Neutrophil (primary cell): ENCODE data around the gene SCNN1G.

Experiments
- H3K27ac ChIP-seq: fragments of 200-600 bp; sonication (generic); 2 replicates; pipeline ENCODE4 v1.5.1; 2016; ENCODE audit warnings: mild to moderate bottlenecking, moderate library complexity
- H3K27me3 ChIP-seq: fragments of 200-600 bp; sonication (generic); 2 replicates; pipeline ENCODE4 v1.6.0; 2016; ENCODE audit warnings: mild to moderate bottlenecking
- H3K36me3 ChIP-seq: fragments of 200-600 bp; sonication (generic); 2 replicates; pipeline ENCODE4 v1.5.1; 2017
- H3K4me1 ChIP-seq, 2 experiments: fragments of 200-600 bp in 1 of 2; sonication (generic) in 1 of 2; 1 replicate in 1 of 2; 2 replicates in 1 of 2; pipeline versions ENCODE4 v1.5.1 to v1.6.1; 2013 to 2016; ENCODE audit warnings: low read depth in 1 of 2, low read length in 1 of 2, mild to moderate bottlenecking in 1 of 2, moderate library complexity in 1 of 2; ENCODE audit not compliant: control insufficient read depth in 1 of 2, insufficient read depth in 1 of 2
- H3K4me3 ChIP-seq, 2 experiments: fragments of 200-600 bp in 1 of 2; sonication (generic) in 1 of 2; 1 replicate in 1 of 2; 2 replicates in 1 of 2; pipeline ENCODE4 v1.5.1; 2013 to 2016; ENCODE audit warnings: low read depth in 1 of 2, low read length in 1 of 2, mild to moderate bottlenecking in 1 of 2, moderate library complexity in 1 of 2
- H3K9me3 ChIP-seq: fragments of 200-600 bp; sonication (generic); 2 replicates; pipeline ENCODE4 v1.5.1; 2016
- CTCF ChIP-seq: fragments of 200-600 bp; sonication (generic); IDR thresholded peaks from 2 replicates; pipeline ENCODE4 v1.5.1; 2016; ENCODE audit warnings: antibody characterized with exemption

The SCNN1G gene

GRCh38 chr16:23207485-23207884, 24.9 kb downstream of the SCNN1G start:
- no peaks in the 10 kb centered on the region for H3K36me3 ChIP-seq
- TF ChIP-seq CTCF: no peak

DNA sequence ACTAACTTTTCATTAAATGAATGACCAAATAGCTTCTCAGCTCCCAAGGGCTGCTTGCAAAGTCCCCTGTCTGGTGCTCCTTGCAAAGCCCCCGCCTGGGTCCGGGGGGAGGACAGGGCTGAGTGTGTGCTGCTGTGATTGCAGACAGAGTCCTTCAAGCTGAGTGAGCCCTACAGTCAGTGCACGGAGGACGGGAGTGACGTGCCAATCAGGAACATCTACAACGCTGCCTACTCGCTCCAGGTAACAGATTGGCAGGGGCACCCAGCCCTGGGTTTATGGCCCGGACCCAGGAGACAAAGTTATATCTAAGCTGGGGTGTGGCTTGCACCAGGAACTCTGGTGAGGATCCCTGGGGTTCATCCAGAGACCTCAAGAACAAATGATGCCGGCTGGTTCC, 27.1 kb downstream of the SCNN1G start:
- no peak overlapping the region for H3K27ac ChIP-seq
- no peaks in the 10 kb centered on the region for H3K36me3 ChIP-seq
- H3K9me3 ChIP-seq: no peaks in the 10 kb centered on the region
- no peaks in the 10 kb centered on the region for H3K4me1 ChIP-seq
- peaks cover 19% of the 10 kb centered on the region for H3K27me3 ChIP-seq
- TF ChIP-seq CTCF: no peak
- H3K4me3 ChIP-seq: no peak overlapping the region

More at GRCh38 chr16:23207485-23207884, 24.9 kb downstream of the SCNN1G start:
- no peak overlapping the region for H3K27ac ChIP-seq
- no peaks in the 10 kb centered on the region for H3K9me3 ChIP-seq
- no peak overlapping the region for H3K4me3 ChIP-seq
- peaks cover 19% of the 10 kb centered on the region for H3K27me3 ChIP-seq
- H3K4me1 ChIP-seq: no peaks in the 10 kb centered on the region

DNA sequence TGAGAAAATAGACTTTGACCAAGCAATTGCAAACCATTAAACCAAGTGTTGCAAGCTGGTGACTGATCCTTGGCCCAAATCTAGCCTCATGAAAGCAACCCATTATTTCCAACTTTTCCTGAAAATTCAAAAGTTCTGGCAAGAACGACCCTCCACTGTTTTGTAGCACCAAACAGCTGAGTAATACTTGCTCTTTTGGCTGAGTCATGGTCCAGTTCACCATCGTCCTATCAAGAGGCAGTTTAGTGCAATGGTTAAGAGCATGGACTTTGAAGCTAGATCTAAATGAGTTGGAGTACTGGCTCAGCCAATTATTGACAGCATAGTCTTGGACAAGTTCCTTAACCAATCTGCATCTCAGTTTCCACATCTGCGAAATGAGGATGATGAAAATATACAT, 31.3 kb downstream of the SCNN1G start:
- Histone ChIP-seq H3K4me1 (no peaks in the 10 kb centered on the region), H3K4me3 (no peak overlapping the region), H3K27me3 (no peaks in the 10 kb centered on the region), H3K27ac (no peak overlapping the region), H3K9me3 (no peaks in the 10 kb centered on the region), H3K36me3 (no peaks in the 10 kb centered on the region)
- TF ChIP-seq CTCF: no peak

DNA sequence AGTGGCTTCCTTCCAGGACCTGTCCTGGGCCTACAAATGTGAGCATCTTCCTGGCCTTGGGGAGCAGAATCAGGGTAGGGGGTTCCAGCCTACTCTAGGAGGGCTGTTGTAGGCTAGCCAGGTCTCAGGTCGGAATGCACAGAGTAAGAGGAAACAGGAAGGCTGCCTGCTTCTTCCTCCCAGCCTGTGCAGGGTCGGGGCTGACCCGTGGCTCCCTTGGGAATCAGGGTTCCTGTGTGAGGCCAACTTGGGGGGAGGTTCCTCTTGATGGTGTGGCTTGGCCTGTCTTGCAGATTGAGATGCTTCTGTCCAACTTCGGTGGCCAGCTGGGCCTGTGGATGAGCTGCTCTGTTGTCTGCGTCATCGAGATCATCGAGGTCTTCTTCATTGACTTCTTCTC, 32.3 kb downstream of the SCNN1G start:
- H3K36me3 ChIP-seq: no peaks in the 10 kb centered on the region
- H3K27ac ChIP-seq: no peak overlapping the region
- no peaks in the 10 kb centered on the region for H3K27me3 ChIP-seq
- no peak for TF ChIP-seq CTCF
- no peaks in the 10 kb centered on the region for H3K4me1 ChIP-seq
- H3K9me3 ChIP-seq: no peaks in the 10 kb centered on the region
- H3K4me3 ChIP-seq: no peak overlapping the region

DNA sequence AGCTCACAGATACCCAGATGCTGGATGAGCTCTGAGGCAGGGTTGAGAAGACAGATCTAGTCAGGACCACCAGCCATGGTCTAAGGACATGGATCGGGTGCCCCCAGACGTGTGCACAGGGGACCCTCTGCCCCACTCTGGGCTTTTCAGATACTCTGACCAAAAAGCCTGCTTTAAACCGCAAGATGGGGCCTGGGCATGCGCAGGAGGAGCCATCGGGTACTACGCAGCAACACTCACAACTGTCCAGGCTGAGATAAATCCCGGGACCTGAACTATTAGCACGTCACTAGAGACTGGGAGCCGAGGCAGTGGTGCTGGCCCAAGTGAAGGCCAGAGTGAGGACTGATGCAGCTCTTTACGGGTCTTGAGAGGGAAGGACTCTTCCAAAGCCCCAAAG, 32.9 kb downstream of the SCNN1G start:
- no peaks in the 10 kb centered on the region for H3K9me3 ChIP-seq
- H3K27ac ChIP-seq: no peak overlapping the region
- TF ChIP-seq CTCF: no peak
- H3K4me1 ChIP-seq: no peaks in the 10 kb centered on the region
- H3K27me3 ChIP-seq: no peaks in the 10 kb centered on the region
- H3K36me3 ChIP-seq: no peaks in the 10 kb centered on the region
- H3K4me3 ChIP-seq: no peak overlapping the region

DNA sequence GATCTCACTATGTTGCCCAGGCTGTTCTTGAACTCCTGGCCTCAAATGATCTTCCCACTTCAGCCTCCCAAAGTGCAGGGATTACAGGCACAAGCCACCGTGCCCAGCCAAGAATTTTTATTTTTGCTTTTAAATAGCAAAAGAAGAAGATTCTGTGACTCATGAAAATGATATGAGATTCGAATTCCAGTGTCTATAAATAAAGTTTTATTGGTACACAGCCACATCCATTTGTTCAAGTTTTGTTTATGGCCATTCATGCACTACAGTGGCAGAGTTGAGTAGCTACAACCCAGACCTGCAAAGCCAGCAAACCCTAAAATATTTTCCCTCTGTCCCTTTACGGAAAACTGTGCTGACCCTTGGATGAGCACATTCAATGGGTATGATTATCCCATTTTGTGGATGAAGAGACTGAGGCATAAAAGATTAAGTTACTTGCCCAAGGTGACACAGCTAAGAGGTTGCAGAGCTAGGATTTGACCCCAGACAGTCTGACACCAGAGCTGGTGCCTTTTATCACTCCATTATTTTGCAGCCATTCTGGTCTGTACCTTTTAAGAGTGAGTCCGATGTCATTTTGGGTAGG, 34.2 kb downstream of the SCNN1G start:
- no peaks in the 10 kb centered on the region for H3K36me3 ChIP-seq
- no peaks in the 10 kb centered on the region for H3K4me1 ChIP-seq
- TF ChIP-seq CTCF: no peak
- no peak overlapping the region for H3K4me3 ChIP-seq
- H3K9me3 ChIP-seq: no peaks in the 10 kb centered on the region
- no peaks in the 10 kb centered on the region for H3K27me3 ChIP-seq
- H3K27ac ChIP-seq: no peak overlapping the region
